Ishikawa (cell line): ENCODE results near the gene TRPC5OS.

ENCODE experiments used
- EP300 ChIP-seq: IDR thresholded peaks from 2 replicates; pipeline ENCODE4 v1.6.1; 2012; ENCODE audit warnings: borderline replicate concordance
- RAD21 ChIP-seq: IDR thresholded peaks from 2 replicates; pipeline ENCODE4 v1.6.1; 2012; ENCODE audit warnings: low read depth
- YY1 ChIP-seq: IDR thresholded peaks from 2 replicates; pipeline ENCODE4 v1.6.1; 2012; ENCODE audit warnings: low read depth
- TF ChIP-seq, protein P1 (sequence below): IDR thresholded peaks from 2 replicates; pipeline ENCODE4 v1.6.1; 2012; ENCODE audit warnings: low read depth, mild to moderate bottlenecking
- TF ChIP-seq, protein P2 (sequence below): IDR thresholded peaks from 2 replicates; pipeline ENCODE4 v1.6.1; 2012

DNA sequence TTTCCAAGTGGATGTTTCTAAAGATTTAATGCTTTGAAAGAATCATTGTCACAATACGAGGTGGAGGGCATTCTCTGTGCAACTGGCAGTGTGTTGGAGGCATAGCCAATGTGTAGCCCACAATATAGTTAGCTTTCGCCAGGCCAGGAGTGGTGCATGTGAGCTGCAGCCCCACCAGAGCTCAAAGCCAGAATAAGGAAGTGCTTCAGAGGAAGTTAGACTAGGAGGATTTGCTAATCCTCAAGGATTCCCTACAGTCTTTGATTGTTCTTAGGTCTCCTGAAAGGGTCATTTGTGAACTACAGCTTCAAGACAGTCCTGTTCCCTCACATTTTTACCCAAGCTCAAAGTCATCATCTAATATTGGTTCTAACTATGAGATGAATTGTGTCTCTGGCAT is 16.4 kb downstream of the TRPC5OS start:
- TF ChIP-seq, protein P1, sequence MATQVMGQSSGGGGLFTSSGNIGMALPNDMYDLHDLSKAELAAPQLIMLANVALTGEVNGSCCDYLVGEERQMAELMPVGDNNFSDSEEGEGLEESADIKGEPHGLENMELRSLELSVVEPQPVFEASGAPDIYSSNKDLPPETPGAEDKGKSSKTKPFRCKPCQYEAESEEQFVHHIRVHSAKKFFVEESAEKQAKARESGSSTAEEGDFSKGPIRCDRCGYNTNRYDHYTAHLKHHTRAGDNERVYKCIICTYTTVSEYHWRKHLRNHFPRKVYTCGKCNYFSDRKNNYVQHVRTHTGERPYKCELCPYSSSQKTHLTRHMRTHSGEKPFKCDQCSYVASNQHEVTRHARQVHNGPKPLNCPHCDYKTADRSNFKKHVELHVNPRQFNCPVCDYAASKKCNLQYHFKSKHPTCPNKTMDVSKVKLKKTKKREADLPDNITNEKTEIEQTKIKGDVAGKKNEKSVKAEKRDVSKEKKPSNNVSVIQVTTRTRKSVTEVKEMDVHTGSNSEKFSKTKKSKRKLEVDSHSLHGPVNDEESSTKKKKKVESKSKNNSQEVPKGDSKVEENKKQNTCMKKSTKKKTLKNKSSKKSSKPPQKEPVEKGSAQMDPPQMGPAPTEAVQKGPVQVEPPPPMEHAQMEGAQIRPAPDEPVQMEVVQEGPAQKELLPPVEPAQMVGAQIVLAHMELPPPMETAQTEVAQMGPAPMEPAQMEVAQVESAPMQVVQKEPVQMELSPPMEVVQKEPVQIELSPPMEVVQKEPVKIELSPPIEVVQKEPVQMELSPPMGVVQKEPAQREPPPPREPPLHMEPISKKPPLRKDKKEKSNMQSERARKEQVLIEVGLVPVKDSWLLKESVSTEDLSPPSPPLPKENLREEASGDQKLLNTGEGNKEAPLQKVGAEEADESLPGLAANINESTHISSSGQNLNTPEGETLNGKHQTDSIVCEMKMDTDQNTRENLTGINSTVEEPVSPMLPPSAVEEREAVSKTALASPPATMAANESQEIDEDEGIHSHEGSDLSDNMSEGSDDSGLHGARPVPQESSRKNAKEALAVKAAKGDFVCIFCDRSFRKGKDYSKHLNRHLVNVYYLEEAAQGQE, result no peak
- TF ChIP-seq EP300 (no peak), RAD21 (no peak), YY1 (no peak)
- TF ChIP-seq, protein P2, sequence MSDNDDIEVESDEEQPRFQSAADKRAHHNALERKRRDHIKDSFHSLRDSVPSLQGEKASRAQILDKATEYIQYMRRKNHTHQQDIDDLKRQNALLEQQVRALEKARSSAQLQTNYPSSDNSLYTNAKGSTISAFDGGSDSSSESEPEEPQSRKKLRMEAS, result no peak
